Right lobe of liver (tissue), 6 donors: ENCODE data around the gene RAD21L1. TPM values are rescaled to one million over a fixed set of nuclear protein-coding genes. Genes with fewer than 3 reads are reported as not detected.
"Not testable (repeated sequence)": the region's sequence is repeated elsewhere in the genome, so short reads cannot be mapped to it uniquely, and the experiment has no call there.

Experiments used
- ATAC-seq, 4 donors: fragments of 200-7000 bp; cut with Tn5 transposase; one replicate each; pipeline ENCODE4 v1.9.1; 2020; ENCODE audit warnings: mild to moderate bottlenecking in 4 of 4, moderate library complexity in 4 of 4
- DNase-seq, 3 donors: peaks; one replicate each; pipeline ENCODE4 v3.0.0-alpha.2; 2020
- H3K27ac ChIP-seq, 3 donors: fragments of 200-600 bp; one replicate each; pipeline ENCODE4 v1.8.0; 2022
- H3K27me3 ChIP-seq, 2 donors: fragments of 200-600 bp; one replicate each; pipeline ENCODE4 v1.8.0; 2022
- H3K36me3 ChIP-seq, 4 donors: fragments of 200-600 bp; sonication (generic) in 1 of 4; one replicate each; pipeline versions ENCODE4 v1.5.1 to v1.8.0; 2017 to 2022; ENCODE audit warnings: control low read depth in 1 of 4
- H3K4me1 ChIP-seq, 4 donors: fragments of 200-600 bp; sonication (generic) in 1 of 4; one replicate each; pipeline versions ENCODE4 v1.5.1 to v1.8.0; 2017 to 2022; ENCODE audit warnings: control low read depth in 1 of 4
- H3K4me3 ChIP-seq, 3 donors: fragments of 200-600 bp; one replicate each; pipeline ENCODE4 v1.8.0; 2022
- H3K9me3 ChIP-seq, 4 donors: fragments of 200-600 bp; sonication (generic) in 1 of 4; one replicate each; pipeline versions ENCODE4 v1.5.1 to v1.8.0; 2017 to 2022; ENCODE audit warnings: control low read depth in 1 of 4
- POLR2A ChIP-seq: fragments of 450-650 bp; IDR thresholded peaks from one replicate; pipeline ENCODE4 v1.6.1; 2017; ENCODE audit warnings: antibody characterized with exemption, mild to moderate bottlenecking
- WGBS: methylation state at CpG from one replicate; pipeline ENCODE4 v1.1.6; 2018; ENCODE audit warnings: low coverage, low lambda C conversion rate; ENCODE audit not compliant: insufficient coverage; ENCODE audit errors: missing lambda C conversion rate; 5-methylcytosine and 5-hydroxymethylcytosine counted together
- intact Hi-C, 2 donors: fragments of 100-400 bp; cut with DNase I; formaldehyde crosslinking; loops; one replicate each; pipeline versions ENCODE4 v1.11.2 to v1.14.1; 2022
- total RNA-seq, 6 experiments: library from RNA; depleted of rRNA in 2 of 6; stranded (reverse); fragments of >200 nt in 2 of 6; fragmentation: NEBNext Ultra II Directional in 3 of 6; extraction: Animal tissue kit (Norgen Biotek cat#: 25700) in 3 of 6; gene quantifications; one replicate each; pipeline versions ENCODE4 v1.1.0 to v1.2.4, GENCODE V29; 2016 to 2023
- TF ChIP-seq, protein P1 (sequence below), 4 donors: fragments of 200-600 bp in 3 of 4; fragments of 450-650 bp in 1 of 4; IDR thresholded peaks; one replicate each; pipeline versions ENCODE4 v1.5.1 to v1.8.0; 2016 to 2022; ENCODE audit warnings: antibody characterized with exemption in 4 of 4, mild to moderate bottlenecking in 2 of 4
- donor health status: DM: no; HTN: yes; CAD: no.
- donor health status: DM: no; HTN: no; CAD: no.
- donor health status: DM: no; HTN: no; CAD: no.
- donor health status: DM: no; HTN: yes; CAD: no.
- donor health status: DM: no; HTN: yes; CAD: no.

Gene RAD21L1
- total RNA-seq, 6 experiments from 2014 or later, result not detected

DNA sequence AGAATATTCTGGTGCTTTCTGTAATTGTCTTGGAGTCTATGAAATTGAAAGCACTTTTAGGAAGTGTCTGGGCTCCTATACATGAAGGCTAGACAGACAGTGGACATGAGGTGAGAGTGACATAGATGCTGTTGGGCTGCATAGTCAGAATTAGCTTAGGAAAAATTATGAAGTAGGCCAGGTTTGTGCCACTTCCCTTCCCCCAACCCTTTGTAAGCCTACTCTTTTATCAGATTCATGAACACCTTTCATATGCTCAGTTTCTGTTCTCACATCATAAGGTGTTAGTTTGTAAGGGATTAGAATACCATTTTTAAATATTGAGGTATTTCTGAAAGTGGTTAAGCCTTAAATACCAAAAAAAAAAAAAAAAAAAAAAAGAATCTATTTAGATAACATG lies 21.8 kb downstream of the RAD21L1 start:
- intact Hi-C loops, result no loop called here
- ATAC-seq (no peak), DNase-seq (no peak)
- H3K9me3 ChIP-seq, result no peaks in the 10 kb centered on the region
- H3K4me3 ChIP-seq, result no peak overlapping the region
- H3K27me3 ChIP-seq, result no peaks in the 10 kb centered on the region
- H3K36me3 ChIP-seq, result no peaks in the 10 kb centered on the region
- TF ChIP-seq POLR2A, result no peak
- TF ChIP-seq, protein P1, sequence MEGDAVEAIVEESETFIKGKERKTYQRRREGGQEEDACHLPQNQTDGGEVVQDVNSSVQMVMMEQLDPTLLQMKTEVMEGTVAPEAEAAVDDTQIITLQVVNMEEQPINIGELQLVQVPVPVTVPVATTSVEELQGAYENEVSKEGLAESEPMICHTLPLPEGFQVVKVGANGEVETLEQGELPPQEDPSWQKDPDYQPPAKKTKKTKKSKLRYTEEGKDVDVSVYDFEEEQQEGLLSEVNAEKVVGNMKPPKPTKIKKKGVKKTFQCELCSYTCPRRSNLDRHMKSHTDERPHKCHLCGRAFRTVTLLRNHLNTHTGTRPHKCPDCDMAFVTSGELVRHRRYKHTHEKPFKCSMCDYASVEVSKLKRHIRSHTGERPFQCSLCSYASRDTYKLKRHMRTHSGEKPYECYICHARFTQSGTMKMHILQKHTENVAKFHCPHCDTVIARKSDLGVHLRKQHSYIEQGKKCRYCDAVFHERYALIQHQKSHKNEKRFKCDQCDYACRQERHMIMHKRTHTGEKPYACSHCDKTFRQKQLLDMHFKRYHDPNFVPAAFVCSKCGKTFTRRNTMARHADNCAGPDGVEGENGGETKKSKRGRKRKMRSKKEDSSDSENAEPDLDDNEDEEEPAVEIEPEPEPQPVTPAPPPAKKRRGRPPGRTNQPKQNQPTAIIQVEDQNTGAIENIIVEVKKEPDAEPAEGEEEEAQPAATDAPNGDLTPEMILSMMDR (IDR thresholded peaks at IDR 0.05), result no peak
- H3K27ac ChIP-seq, result no peak overlapping the region
- no peaks in the 10 kb centered on the region for H3K4me1 ChIP-seq

DNA sequence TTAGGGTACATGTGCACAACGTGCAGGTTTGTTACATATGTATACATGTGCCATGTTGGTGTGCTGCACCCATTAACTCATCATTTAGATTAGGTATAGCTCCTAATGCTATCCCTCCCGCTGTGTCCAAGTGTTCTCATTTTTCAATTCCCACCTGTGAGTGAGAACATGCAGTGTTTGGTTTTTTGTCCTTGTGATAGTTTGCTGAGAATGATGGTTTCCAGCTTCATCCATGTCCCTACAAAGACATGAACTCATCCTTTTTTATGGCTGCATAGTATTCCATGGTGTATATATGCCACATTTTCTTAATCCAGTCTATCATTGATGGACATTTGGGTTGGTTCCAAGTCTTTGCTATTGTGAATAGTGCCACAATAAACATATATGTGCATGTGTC lies 24.4 kb downstream of the RAD21L1 start:
- WGBS, result 75% methylated on average over 2 of the region's 2 CpGs
- intact Hi-C loops, H3K9me3 ChIP-seq: not testable (repeated sequence)

DNA sequence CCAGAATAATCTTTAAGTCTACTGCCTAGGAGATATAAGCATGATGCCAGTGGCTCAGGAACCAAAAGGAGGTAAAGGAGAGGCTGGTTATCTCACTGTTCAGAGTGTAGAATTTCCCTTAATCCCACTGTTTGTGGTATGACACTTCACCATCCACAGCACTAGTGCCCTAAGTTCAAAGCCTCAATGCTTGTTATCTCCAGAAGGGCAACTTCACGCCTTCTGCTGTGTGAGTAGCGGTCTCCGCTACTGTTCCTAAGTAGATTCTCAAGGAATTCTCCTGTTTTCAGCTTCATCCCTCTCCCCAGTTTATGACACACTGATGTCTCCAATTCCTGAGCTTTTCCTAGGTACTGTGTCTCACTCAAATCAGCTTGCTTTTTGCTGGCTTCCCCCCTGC lies 26.6 kb downstream of the RAD21L1 start:
- Histone ChIP-seq H3K4me1 (no peaks in the 10 kb centered on the region), H3K27me3 (no peaks in the 10 kb centered on the region), H3K4me3 (no peak overlapping the region), H3K27ac (no peak overlapping the region), H3K9me3 (no peaks in the 10 kb centered on the region), H3K36me3 (no peaks in the 10 kb centered on the region)
- TF ChIP-seq POLR2A, result no peak
- TF ChIP-seq, protein P1 (IDR thresholded peaks at IDR 0.05), result no peak
- intact Hi-C loops, result no loop called here
- no peak for DNase-seq
- 39% methylated on average over 2 of the region's 3 CpGs for WGBS
- ATAC-seq, result no peak

More for the DNA sequence above, 24.4 kb downstream of the RAD21L1 start:
- ATAC-seq, DNase-seq, H3K27me3 ChIP-seq, H3K27ac ChIP-seq, H3K4me3 ChIP-seq, H3K4me1 ChIP-seq, H3K36me3 ChIP-seq: not testable (repeated sequence)

DNA sequence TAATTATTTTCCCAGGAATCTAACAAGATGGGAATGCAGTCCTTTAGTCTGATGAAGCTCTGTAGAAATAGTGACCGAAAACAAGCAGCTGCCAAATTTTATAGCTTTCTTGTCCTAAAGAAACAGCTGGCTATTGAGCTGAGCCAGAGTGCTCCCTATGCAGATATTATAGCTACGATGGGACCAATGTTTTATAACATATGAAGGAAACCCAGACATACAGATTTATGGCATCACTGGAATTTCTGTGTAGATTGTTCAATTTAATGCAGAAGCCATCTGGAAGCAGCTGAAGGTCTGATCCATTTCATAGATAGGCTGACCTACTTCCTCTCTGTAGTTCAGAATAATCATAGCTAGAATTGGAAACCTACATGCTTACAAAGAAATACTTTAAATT lies 28.4 kb downstream of the RAD21L1 start:
- Histone ChIP-seq H3K9me3 (no peaks in the 10 kb centered on the region), H3K4me1 (no peaks in the 10 kb centered on the region), H3K36me3 (no peaks in the 10 kb centered on the region), H3K27me3 (no peaks in the 10 kb centered on the region), H3K27ac (no peak overlapping the region), H3K4me3 (no peak overlapping the region)
- no peak for DNase-seq
- intact Hi-C loops, result no loop called here
- WGBS, result 79% methylated on average over 2 of the region's 2 CpGs
- no peak for ATAC-seq
- TF ChIP-seq, protein P1 (IDR thresholded peaks at IDR 0.05), result no peak

DNA sequence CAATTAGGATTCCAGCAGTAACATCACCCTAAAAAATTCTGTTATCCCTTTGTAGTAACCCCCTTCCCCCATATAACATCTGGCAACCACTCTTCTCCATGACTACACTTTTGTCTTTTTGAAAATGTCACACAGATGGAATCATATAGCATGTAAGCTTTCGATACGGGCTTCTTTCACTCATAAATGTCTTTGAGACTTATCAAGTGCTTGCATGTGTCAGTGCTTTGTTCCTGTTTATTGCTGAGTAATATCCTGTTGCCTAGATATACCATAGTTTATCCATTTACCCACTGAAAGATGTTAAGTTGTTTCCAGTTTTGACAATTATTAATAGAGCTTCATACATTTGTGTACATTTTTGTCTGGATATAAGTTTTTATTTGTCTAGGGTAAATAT lies 29.8 kb downstream of the RAD21L1 start:
- Histone ChIP-seq H3K4me1 (no peaks in the 10 kb centered on the region), H3K27ac (no peak overlapping the region), H3K27me3 (no peaks in the 10 kb centered on the region), H3K4me3 (no peak overlapping the region), H3K36me3 (no peaks in the 10 kb centered on the region), H3K9me3 (no peaks in the 10 kb centered on the region)
- intact Hi-C loops, result no loop called here
- ATAC-seq (no peak), DNase-seq (no peak)
- TF ChIP-seq POLR2A, result no peak
- TF ChIP-seq, protein P1 (IDR thresholded peaks at IDR 0.05), result no peak
- 54% methylated on average over 2 of the region's 2 CpGs for WGBS
